ENCODE measurements around the gene SIRT2. TPM values are rescaled to one million over a fixed set of nuclear protein-coding genes. Genes with fewer than 3 reads are reported as not detected.
"Not testable (repeated sequence)": the region's sequence is repeated elsewhere in the genome, so short reads cannot be mapped to it uniquely, and the experiment has no call there.

SIRT2 gene
- total RNA-seq, 1 donor from 2014 or later: 94.4 TPM

DNA sequence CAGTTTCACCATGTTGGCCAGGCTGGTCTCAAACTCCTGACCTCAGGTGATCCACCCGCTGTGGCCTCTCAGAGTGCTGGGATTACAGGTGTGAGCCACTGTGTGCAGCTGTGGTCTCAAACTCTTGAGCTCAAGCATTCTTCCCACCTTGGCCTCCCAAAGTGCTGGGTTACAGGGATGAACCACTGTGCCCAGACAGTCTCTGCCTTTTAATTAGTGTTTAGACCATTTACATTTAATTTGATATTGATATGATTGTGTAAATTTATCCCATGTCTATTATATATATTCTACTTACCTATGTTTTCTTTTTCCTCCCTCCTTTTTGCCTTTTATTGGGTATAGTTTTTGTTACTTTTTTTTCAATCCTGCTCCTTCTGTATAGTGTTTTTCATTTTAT is 2.3 kb upstream of the SIRT2 start:
- DNase-seq (no peak), ATAC-seq (no peak)
- intact Hi-C loops (cut with micrococcal nuclease): no loop called here

DNA sequence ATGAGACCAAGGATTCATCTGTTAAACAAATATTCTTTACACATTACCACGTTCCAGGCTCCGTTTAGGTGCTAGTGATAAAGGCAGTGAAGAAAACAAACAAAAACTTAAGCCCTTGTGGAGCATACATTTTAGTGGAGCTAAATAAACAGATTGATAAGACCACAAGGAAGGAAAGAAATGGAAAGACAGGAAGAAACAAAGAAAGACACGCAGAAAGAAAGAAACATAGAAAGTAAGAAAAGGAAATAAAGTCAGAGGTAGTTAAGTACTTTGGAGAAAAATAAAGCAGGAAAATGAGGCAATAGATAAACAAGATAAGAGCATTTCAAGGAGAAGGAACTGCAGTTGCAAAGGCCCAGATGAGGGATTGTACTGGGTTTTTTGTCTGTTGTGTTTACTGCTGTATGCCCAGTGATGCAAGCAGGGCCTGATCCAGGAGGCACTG is 1.3 kb upstream of the SIRT2 start:
- DNase-seq (no peak), ATAC-seq (no peak)
- intact Hi-C loops (cut with micrococcal nuclease): no loop called here

DNA sequence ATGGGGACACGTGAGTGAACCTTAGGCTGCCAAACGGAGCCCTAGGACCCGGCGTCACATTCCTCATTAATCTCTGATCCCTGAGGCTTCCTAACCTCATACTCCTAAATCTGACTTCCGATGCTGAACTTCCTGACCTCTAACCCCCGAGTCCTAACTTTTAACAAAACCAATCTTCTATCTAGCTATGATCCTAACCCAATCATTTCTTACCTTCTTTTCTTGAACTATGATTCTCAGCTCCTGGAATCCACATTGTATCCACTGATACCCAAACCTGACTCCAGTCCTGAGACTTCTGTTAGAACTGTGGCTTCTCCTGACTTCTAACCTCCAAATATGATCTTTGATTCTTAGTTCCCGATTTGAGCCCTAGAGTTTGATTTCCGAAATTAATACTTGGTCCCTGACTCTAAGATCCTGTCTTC is 798 bp upstream of the SIRT2 start:
- ATAC-seq (no peak), DNase-seq (no peak)
- intact Hi-C loops (cut with micrococcal nuclease): no loop called here

DNA sequence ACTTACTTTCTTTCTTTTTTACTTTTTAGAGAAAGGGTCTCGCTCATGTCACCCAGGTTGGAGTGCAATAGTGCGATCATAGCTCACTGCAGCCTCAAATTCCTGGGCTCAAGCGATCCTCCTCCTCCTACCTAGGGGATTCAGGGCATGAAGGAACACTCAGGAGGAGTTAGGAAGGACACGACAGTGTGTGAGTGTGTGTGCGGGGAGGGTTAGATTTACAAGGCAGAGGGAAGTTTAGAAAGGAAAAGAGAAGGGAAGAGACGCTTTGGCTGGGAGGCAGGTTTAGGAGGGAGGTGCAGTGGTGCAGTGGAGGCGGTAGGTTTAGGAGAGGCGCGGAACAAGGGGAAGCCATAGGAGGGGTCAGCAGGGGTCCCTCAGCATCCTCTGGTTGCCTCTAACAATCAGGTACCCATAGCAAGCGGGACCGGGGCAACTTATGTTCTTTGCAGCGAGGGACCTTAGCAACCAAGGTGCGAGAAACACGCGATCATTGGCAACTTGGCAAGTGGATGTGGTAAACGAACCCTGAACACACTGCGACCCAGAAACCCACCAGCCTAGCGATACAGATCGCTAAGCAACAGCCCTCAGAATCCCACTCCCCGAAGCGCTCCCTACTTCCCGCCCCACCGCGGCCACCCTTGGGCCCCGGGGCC is 501 bp downstream of the SIRT2 start:
- DNase-seq (no peak), ATAC-seq (peak; percentile 2)
- intact Hi-C loops (cut with micrococcal nuclease): no loop called here

DNA sequence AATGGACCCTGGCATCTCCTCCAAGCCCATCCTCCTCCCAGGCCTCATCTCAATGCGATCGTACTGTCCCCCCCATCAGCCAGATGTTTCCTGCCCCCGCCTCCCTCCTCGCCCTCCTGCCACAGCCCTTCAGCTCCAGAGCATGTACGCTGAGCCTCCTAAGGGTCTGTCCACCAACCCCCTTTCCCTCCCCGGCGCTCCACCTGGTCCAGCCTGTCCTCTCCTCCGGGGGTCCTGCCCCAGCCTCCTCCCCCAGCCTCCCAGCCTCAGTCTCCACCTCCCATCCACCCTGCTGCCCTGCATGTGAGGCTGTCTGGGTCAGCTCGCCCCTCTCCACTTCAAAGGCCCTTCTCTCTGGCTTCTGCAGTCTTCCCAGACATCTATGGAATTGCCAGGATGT is 4.5 kb downstream of the SIRT2 start:
- ATAC-seq (no peak), DNase-seq (no peak)
- intact Hi-C loops (cut with micrococcal nuclease): no loop called here

DNA sequence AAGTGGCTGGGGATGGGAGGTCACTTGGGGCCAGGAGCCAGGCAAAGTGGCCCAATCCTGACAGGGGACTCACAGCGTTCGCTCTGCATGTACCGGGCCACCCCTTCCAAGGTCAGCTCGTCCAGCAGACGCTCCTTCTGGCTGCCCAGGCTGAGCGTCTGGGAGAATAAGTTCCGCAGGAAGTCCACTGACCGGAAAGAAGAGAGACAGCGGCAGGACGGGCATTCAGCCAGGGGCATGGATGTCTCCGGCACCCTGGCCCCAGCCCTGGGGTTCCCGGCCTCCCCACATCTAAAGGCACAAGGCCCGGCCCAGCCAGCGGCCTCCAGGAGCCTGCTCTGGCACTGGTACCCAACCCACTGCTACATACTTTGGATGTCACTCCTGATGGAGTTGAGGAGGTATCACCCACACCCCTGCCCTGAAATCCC is 6.1 kb downstream of the SIRT2 start:
- no peak for DNase-seq
- intact Hi-C loops (cut with micrococcal nuclease): no loop called here
- no peak for ATAC-seq

DNA sequence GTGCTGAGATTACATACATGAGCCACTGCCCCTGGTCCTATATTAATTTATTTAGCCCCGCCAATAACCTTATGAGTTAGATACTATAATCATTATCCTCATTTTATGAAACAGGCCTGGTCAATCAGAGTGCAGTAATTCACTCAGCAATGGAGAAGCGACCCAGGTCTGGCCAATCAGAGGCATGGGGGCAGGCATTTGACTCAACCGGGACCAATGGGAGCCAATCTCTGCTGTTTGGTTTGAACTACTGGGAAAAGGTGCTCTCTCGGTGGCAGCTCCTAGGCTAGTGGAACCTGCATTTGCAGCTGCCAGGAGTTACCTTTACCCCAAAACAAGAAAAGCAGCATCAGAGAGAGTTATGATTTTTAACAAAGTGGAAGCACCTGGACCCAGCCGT is 6.6 kb downstream of the SIRT2 start:
- intact Hi-C loops (cut with micrococcal nuclease): no loop called here
- DNase-seq: no peak
- ATAC-seq: no peak

DNA sequence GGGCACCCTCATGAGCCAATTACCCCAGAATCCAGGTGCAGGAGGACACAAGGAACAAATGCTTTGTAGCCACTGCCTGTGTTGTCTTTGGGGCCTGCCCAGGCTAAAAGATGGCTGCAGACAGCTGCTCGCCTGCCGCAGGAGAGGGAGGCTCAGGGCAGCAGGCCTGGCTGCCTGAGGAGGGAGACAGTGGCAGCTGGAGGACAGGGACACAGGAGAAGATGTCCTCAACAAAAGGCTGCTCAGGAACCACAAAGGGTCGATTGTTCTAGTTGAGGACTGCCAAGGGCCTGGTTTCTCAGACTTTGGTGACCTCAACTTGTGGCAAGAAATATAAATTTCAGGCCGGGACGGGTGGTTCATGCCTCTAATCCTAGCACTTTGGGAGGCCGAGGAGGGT is 7.6 kb downstream of the SIRT2 start:
- DNase-seq (no peak), ATAC-seq (no peak)
- intact Hi-C loops (cut with micrococcal nuclease): no loop called here

DNA sequence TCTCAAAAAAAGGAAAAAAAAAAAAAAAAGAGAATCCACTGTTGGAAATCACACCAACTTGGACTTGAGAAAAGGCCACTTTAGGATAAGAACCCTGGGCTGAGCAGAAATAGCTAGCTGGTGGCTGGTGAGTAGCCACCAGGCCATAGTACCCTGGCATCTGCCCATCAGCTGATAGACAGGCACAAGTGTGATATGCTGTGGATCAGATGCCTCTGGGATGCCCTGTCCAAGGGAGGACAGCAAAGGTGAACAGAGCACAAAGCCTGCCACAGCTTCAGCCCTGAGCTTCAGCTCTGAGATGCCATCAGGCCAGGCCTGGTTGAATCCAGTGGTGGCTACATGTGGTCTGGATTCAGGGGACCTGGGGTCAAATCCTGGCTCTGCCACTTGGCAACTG is 8.7 kb downstream of the SIRT2 start:
- intact Hi-C loops (cut with micrococcal nuclease): no loop called here

DNA sequence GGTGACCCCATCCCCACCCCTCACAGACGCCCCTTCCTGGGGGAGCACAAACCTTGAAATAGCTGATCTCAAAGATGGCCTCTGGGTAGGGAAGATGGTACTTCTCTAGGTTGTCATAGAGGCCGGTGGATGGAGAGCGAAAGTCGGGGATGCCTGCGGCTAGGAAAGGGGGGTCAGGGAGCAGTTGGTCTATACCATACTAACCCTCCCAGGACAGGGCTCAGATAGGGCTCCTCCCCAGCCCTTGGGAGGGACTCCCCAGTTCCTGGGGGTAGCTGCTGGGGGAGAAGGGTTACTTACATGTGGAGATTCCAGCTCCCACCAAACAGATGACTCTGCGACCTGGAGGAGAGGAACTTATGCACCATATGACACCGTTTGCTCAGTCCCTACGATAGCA is 9.6 kb downstream of the SIRT2 start:
- intact Hi-C loops (cut with micrococcal nuclease): no loop called here
- no peak for DNase-seq
- ATAC-seq: no peak

More for the DNA sequence above, 8.7 kb downstream of the SIRT2 start:
- ATAC-seq (peak; percentile 76), DNase-seq (peak; percentile 45)

DNA sequence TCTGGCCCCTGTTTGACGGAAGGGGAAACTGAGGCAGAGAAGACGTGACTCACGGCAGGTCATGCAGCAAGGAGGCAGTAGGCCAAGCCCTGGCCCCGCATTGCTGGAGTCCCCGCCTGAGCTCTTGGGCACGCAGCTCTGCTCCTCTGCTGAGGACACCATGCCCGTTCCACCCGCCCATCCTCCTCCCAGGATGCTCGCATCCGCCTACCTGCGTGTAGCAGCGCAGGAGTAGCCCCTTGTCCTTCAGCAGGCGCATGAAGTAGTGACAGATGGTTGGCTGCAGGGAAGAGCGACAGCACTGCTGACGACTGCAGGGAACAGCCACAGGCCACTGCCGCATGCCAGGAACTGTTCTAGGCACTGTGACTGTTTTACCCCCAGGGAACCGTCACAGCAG is 10.5 kb downstream of the SIRT2 start:
- intact Hi-C loops (cut with micrococcal nuclease): no loop called here
- DNase-seq (no peak), ATAC-seq (no peak)

DNA sequence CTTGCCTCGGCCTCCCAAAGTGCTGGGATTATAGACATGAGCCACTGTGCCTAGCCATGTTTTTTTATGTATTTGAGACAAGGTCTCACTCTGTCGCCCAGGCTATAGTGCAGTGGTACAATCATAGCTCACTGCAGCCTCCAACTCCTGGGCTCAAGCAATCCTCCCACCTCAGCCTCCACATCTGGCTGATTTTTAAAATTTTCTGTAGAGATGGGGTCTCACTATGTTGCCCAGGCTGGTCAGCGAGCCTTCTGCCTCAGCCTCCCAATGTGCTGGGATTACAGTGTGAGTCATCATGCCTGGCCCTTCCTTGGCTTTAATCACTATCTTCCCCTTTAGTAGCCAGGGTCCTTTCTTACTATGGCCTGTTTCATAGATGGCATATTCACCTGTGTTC is 14.7 kb downstream of the SIRT2 start:
- DNase-seq; intact Hi-C loops (cut with micrococcal nuclease); ATAC-seq: not testable (repeated sequence)

DNA sequence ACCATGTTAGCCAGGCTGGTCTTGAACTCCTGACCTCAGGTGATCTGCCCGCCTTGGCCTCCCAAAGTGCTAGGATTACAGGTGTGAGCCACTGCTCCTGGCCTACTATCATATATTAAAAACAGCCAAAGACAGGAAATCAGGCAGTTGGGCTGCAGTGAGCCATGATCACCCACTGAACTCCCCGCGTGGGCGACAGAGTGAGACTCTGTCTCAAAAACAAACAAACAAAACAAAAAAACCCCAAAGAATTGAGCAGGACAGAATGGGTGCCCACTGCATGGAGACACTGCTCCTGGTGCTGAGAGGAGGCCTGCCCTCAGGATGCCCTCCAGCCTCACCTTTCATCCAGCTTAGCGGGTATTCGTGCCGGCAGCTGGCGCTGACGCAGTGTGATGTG is 16.1 kb downstream of the SIRT2 start:
- intact Hi-C loops (cut with micrococcal nuclease): no loop called here
- no peak for DNase-seq
- ATAC-seq: no peak

DNA sequence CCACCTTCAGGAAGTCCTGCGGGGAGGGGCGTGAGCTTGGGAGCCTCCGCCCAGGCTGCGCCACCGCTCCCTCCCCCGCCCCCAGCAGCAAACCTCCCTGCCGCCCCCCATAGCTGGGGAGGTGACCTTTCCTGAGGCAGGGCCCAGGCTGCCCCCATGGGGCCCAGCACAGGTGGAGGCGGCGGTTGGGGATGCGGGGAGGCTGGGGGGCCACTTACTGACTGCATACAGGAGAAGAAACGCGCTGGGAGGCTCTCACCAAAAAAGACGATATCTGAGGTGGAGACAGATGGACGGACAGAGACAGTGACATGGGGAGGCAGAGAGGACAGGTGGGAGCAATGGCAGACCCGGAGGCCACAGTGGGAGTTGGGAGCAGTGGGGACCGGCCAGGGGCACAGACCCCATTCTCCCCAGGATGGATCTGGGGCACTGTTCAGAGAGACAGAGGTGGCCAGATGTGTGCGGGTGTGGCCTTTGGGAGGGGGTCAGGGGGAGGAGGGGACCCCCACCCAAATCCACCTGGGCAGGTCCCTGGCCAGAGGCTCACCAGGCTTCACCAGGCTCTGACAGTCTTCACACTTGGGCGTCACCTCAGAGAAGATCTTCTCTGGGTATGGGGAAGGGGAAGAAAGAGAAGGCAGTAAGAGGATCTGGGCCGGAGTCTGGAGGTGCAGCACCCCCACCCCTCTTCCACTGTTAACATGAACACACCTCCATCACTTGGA is 18.4 kb downstream of the SIRT2 start:
- DNase-seq (no peak), ATAC-seq (no peak)
- intact Hi-C loops (cut with micrococcal nuclease): no loop called here

DNA sequence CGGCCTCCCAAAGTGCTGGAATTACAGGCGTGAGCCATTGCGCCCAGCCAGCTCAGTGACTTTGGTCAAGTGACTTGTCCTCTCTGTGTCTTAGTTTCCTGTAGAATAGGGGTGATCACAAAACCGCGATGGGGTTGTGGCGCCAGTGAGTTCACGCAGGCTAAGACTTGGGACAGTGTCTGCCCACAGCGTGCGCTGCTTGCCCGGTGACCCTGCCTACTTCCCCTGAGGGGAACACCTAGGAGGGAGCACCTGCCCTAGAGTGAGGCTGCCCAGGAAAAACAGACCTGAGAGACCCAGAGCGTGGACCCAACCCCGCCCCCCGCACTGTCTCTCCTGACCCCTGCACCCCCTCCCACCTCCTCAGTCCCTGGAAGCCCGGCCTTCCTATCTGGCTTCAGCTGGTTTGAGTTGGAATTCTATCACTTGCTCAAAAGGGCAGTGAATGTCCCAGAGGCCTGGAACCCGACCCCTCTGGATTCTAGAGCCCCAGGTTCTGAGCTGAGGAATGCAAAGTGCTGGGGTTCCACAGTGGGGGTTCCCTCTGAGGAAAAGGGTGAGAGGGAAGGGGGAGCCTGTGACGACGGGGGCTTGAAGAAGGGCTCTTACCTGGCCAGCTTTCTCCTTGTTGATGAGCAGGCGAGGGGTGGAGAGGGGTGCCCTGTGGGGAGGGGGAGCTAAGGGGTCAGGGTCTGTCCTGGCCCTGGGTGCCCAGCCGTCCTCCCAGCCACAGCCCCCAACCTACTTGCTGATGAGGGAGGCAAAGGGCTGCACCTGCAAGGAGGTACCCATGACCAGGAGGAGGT is 19.1 kb downstream of the SIRT2 start:
- no peak for ATAC-seq
- DNase-seq: no peak
- intact Hi-C loops (cut with micrococcal nuclease): no loop called here

DNA sequence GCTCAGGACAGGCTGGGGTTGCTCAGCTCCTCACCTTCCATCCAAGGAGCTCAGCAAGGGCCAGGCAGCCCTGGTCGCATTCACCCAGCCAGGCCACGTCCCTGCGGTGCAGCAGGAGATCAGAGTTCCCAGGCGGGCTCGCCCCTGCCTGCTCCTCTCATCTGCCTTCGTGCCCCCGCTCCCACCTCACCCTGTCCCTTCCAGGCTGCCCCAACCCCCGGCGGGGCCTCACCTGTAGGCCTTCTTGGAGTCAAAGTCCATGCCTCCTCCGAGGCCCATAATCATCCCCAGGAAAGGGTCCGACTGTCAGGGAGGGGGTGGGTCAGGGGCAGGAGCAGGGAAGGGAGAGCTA is 20.0 kb downstream of the SIRT2 start:
- intact Hi-C loops (cut with micrococcal nuclease): no loop called here
- ATAC-seq (no peak), DNase-seq (no peak)

DNA sequence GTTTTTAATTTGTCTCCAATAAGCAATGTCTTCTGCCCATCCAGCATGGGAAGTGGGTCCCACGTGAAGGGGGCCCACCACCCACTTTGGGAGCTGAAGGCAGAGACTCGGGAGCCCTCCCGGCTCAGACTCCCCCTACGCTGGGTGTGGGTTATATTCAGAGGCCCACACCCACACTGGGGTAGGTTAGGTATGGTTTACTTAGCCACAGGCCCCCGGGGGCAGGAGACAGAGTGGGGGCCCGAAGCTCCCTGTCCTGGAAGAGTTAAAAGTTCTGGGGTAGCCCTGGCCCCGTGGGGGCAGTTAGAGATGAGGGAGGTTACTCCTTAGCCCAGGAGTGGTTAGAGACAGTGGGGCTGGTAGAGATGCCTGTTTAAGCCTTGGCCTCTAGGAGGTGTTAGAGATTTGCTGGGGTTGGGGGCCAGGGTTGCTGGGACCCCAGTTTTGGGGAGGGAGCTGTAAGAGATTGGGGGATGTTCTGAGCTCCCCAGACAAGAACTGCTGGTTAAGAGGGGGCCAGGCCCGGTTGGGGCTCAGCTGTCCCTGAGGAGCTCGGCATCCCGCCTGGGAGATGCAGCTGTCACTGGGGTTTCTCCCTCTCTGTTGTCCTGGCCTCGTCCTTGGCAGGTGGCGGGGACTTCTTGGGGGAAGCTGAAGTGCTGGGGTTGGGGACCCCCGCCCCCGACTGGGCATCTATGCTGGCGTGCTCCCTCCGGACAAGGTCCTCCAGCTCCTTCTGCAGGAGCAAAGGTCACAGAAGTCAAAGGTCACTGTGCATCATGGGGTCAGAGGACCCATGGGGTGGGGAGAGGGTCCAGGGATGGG is 20.6 kb downstream of the SIRT2 start:
- ATAC-seq (no peak), DNase-seq (no peak)
- intact Hi-C loops (cut with micrococcal nuclease): no loop called here

DNA sequence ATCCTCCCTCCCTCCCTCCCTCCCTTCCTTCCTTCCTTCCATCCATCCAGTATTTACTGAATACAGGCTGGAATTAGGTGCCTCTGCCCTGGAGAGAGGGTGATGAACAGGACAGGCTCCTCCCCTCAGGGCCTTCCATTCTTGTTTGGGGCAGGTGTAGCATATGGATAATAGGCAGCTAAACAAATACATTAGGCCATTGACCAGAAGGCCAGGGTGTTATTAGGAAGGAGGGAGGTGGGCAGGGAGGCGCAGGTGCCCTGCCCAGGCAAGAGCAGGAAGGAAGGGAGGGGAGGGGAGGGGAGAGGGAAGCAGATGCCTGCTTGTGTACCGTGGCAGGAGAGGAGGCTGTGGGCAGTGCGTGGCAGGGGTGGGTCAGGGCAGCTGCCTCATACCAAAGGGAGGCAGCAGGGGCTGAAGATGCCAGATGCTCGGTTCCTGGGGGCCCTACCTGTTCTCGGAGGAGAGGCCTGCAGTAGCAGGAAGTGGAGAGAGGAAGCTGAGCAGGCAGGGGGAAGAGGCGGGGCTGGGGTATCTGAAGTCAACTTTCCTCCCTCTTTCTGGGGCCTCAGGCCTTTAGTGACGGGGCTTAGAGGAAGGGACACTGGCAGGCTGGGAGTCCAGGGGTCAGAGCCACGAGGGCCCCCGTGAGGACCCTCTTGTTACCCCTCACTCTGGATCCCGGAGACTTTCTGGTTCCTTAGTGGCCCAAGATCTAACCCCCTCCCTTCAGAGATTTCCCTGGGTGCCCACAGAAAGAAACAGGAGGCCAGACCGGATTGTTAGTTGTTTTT is 21.4 kb downstream of the SIRT2 start, which contains the start of gene RINL:
RINL (minus strand) TSS at position 495 of the 794 bp plus-strand sequence. CDS start 1,533 bp downstream, outside the sequence.
- DNase-seq (no peak), ATAC-seq (peak; percentile 30)
- intact Hi-C loops (cut with micrococcal nuclease): no loop called here
